Gastroesophageal sphincter (tissue), 4 donors: Measurements from ENCODE around the gene FBRSL1. TPM values are rescaled to one million over a fixed set of nuclear protein-coding genes. Genes with fewer than 3 reads are reported as not detected.

Experiments
- ATAC-seq: fragments of 150-250 bp; one replicate; pipeline ENCODE4 v1.9.1; 2016; ENCODE audit warnings: mild to moderate bottlenecking, moderate library complexity
- H3K27ac ChIP-seq, 4 donors: fragments of 200-600 bp; sonication (generic) in 3 of 4; 1 replicate in 3 of 4; 2 replicates in 1 of 4; pipeline ENCODE4 v1.5.1; 2016 to 2019
- H3K27me3 ChIP-seq: fragments of 200-600 bp; sonication (generic); one replicate; pipeline ENCODE4 v1.5.1; 2019
- H3K36me3 ChIP-seq, 2 donors: fragments of 200-600 bp; sonication (generic); one replicate each; pipeline ENCODE4 v1.5.1; 2019; ENCODE audit warnings: control low read depth in 1 of 2
- H3K4me1 ChIP-seq, 3 donors: fragments of 200-600 bp; sonication (generic); 1 replicate in 2 of 3; 2 replicates in 1 of 3; pipeline ENCODE4 v1.5.1; 2016 to 2019; ENCODE audit warnings: control low read depth in 2 of 3
- H3K4me3 ChIP-seq, 2 donors: fragments of 200-600 bp; sonication (generic); one replicate each; pipeline ENCODE4 v1.5.1; 2019; ENCODE audit warnings: mild to moderate bottlenecking in 1 of 2, moderate library complexity in 1 of 2
- H3K9me3 ChIP-seq, 3 donors: fragments of 200-600 bp; sonication (generic); one replicate each; pipeline ENCODE4 v1.5.1; 2017 to 2019; ENCODE audit warnings: control low read depth in 2 of 3
- EP300 ChIP-seq: sonication (generic); formaldehyde crosslinking; IDR thresholded peaks from one replicate; pipeline ENCODE4 v1.6.1; 2017; ENCODE audit warnings: antibody characterized with exemption, mild to moderate bottlenecking
- POLR2A ChIP-seq, 2 donors: fragments of 450-650 bp; IDR thresholded peaks; one replicate each; pipeline ENCODE4 v1.6.1; 2017; ENCODE audit warnings: antibody characterized with exemption in 2 of 2, mild to moderate bottlenecking in 2 of 2, moderate library complexity in 1 of 2
- POLR2AphosphoS5 ChIP-seq: sonication (generic); formaldehyde crosslinking; IDR thresholded peaks from one replicate; pipeline ENCODE4 v1.6.1; 2017; ENCODE audit warnings: antibody characterized with exemption
- WGBS, 2 donors: methylation state at CpG; one replicate each; pipeline ENCODE4 v1.1.5; 2018; ENCODE audit warnings: low coverage in 1 of 2; 5-methylcytosine and 5-hydroxymethylcytosine counted together
- total RNA-seq, 4 donors: library from RNA; depleted of rRNA; stranded (reverse); fragments of >200 nt; gene quantifications; one replicate each; pipeline ENCODE4 v1.1.0, GENCODE V29; 2016
- TF ChIP-seq, protein P1 (sequence below), 4 experiments: fragments of 200-600 bp in 2 of 4; fragments of 450-650 bp in 2 of 4; sonication (generic) in 1 of 4; IDR thresholded peaks; one replicate each; pipeline ENCODE4 v1.5.1; 2017 to 2019; ENCODE audit warnings: antibody characterized with exemption in 4 of 4, mild to moderate bottlenecking in 2 of 4, moderate library complexity in 2 of 4

Gene FBRSL1
- total RNA-seq, 4 donors from 2014 or later, result 8.5 to 24.7 (median 15.5) TPM

DNA sequence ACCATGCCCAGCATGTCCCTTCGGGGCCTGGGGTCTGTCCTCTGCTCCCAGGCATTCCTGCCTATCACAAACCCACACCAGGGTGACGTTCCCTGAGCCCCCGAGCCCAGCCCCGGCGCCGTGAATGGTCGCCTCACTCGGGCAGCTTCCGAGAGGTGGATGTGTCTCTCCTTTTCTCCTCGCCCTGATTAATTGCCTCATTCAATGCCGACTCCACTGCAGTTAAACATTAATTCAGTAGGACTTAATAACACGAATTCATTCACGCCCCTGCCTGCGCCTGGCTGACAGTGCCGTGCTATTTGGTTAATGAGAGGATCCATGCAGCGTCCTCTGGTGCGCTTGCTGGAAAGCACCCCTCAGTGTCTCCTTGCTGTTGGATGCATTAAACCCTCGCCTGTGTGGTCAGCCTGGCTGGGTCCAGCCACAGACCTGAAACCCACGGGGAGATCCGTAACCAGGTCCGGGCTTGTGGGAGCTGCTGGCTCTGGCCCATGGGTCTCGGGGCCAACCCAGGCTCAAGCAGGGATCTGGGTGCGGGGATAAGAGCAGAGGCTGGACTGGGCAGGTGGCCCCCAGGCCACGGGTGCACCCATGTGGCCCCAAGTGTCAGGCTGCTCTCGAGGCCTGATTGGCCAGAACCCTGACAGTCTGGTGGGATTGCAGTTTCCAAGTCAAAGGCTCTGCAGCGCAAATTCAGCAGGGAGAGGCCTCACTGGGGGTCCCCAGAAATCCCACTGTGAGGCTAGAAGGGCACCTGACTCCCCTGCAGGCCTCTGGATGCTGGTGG, 55.4 kb downstream of the FBRSL1 start:
- H3K4me3 ChIP-seq, result no peak overlapping the region
- peaks cover 0 to 69% of the 10 kb centered on the region in 2 donors for H3K36me3 ChIP-seq
- H3K27me3 ChIP-seq, result no peaks in the 10 kb centered on the region
- TF ChIP-seq POLR2AphosphoS5, result no peak
- no peak for TF ChIP-seq EP300
- TF ChIP-seq POLR2A (IDR thresholded peaks at IDR 0.05), result no peak
- TF ChIP-seq, protein P1, sequence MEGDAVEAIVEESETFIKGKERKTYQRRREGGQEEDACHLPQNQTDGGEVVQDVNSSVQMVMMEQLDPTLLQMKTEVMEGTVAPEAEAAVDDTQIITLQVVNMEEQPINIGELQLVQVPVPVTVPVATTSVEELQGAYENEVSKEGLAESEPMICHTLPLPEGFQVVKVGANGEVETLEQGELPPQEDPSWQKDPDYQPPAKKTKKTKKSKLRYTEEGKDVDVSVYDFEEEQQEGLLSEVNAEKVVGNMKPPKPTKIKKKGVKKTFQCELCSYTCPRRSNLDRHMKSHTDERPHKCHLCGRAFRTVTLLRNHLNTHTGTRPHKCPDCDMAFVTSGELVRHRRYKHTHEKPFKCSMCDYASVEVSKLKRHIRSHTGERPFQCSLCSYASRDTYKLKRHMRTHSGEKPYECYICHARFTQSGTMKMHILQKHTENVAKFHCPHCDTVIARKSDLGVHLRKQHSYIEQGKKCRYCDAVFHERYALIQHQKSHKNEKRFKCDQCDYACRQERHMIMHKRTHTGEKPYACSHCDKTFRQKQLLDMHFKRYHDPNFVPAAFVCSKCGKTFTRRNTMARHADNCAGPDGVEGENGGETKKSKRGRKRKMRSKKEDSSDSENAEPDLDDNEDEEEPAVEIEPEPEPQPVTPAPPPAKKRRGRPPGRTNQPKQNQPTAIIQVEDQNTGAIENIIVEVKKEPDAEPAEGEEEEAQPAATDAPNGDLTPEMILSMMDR (IDR thresholded peaks at IDR 0.05), result no peak
- no peak overlapping the region for H3K27ac ChIP-seq
- 94 to 97% methylated on average over 6 to 8 of the region's 26 CpGs for WGBS, 2 donors
- no peaks in the 10 kb centered on the region for H3K4me1 ChIP-seq
- no peaks in the 10 kb centered on the region for H3K9me3 ChIP-seq
- no peak for ATAC-seq

DNA sequence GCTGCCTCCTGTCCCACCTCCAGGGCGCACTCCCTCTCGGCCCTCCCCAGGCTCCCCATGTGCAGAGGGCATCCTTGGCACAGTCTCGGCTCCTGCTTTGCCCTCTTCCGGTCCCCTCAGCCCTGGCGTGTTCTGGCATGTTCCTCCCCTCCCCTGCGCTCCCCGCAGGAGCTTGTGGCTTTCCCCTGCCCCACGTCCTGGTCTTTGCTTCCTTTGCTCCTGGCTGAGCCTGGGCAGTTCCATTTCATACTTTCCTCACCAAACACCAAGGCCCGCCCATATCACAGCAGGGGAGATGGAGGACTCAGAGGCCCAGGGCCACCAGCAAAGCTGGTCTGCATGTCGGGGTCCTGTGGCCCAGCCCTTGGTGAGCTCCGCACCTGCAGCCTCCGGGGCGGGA, 56.0 kb downstream of the FBRSL1 start:
- H3K27ac ChIP-seq, result no peak overlapping the region
- no peaks in the 10 kb centered on the region for H3K9me3 ChIP-seq
- H3K27me3 ChIP-seq, result no peaks in the 10 kb centered on the region
- peaks cover 0 to 69% of the 10 kb centered on the region in 2 donors for H3K36me3 ChIP-seq
- TF ChIP-seq POLR2AphosphoS5, result no peak
- TF ChIP-seq POLR2A (IDR thresholded peaks at IDR 0.05), result no peak
- TF ChIP-seq EP300, result no peak
- TF ChIP-seq, protein P1 (IDR thresholded peaks at IDR 0.05), result no peak
- no peak for ATAC-seq
- H3K4me1 ChIP-seq, result no peaks in the 10 kb centered on the region
- WGBS, 2 donors, result 100% methylated on average over 2 of the region's 13 CpGs
- H3K4me3 ChIP-seq, result no peak overlapping the region

DNA sequence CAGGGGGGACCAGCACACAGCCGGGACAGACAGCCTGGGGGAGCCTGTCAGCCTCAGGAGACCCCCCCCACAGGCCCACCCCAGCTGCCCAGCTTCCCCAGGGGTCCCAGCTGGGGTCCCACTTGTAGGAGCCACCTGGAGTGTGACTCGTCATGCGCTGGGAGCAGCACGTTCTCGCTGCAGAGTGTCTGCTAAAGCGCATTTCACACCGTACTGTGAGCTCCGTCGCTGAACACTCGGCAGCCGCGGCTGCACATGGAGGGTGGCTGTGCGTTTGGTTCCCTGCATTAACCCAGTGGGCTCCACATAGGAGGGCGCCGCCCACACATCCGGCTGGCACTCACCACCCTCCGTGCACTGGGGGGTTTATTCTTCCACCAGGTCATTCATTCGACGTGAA, 56.7 kb downstream of the FBRSL1 start:
- 94 to 100% methylated on average over 1 to 3 of the region's 19 CpGs for WGBS, 2 donors
- Histone ChIP-seq H3K4me3 (no peak overlapping the region), H3K36me3 (peaks cover 0 to 75% of the 10 kb centered on the region in 2 donors), H3K4me1 (no peaks in the 10 kb centered on the region), H3K27me3 (no peaks in the 10 kb centered on the region), H3K27ac (no peak overlapping the region), H3K9me3 (no peaks in the 10 kb centered on the region)
- no peak for ATAC-seq
- TF ChIP-seq POLR2A (IDR thresholded peaks at IDR 0.05) (no peak), POLR2AphosphoS5 (no peak), EP300 (no peak)
- TF ChIP-seq, protein P1 (IDR thresholded peaks at IDR 0.05), result no peak

GRCh38 chr12:132547205-132547740, 57.3 kb downstream of the FBRSL1 start:
- no peaks in the 10 kb centered on the region for H3K27me3 ChIP-seq
- no peak for ATAC-seq
- 84 to 87% methylated on average over 4 to 7 of the region's 21 CpGs for WGBS, 2 donors
- no peaks in the 10 kb centered on the region for H3K4me1 ChIP-seq
- no peak overlapping the region for H3K4me3 ChIP-seq
- no peak overlapping the region for H3K27ac ChIP-seq
- H3K9me3 ChIP-seq, result no peaks in the 10 kb centered on the region
- H3K36me3 ChIP-seq, result peaks cover 0 to 76% of the 10 kb centered on the region in 2 donors
- no peak for TF ChIP-seq POLR2AphosphoS5
- TF ChIP-seq, protein P1 (IDR thresholded peaks at IDR 0.05), result no peak
- TF ChIP-seq EP300, result no peak
- no peak for TF ChIP-seq POLR2A (IDR thresholded peaks at IDR 0.05)
